GM18505 (cell line): ENCODE data around the gene OR52L1.
"Not testable (repeated sequence)": the region's sequence is repeated elsewhere in the genome, so short reads cannot be mapped to it uniquely, and the experiment has no call there.

Source experiments
- ATAC-seq: cut with Tn5 transposase; IDR thresholded peaks from one replicate; pipeline ENCODE4 v1.9.1; 2021; ENCODE audit not compliant: unreplicated experiment
- POLR2A ChIP-seq: IDR thresholded peaks from 4 replicates; pipeline ENCODE4 v1.6.1; 2011; ENCODE audit warnings: borderline replicate concordance; ENCODE audit not compliant: insufficient read depth, insufficient read length; ENCODE audit errors: extremely low read depth

OR52L1 gene

GRCh38 chr11:5973530-5973929 lies 13.3 kb downstream of the OR52L1 start:
- no peak for ATAC-seq
- TF ChIP-seq POLR2A: no peak

- TF ChIP-seq POLR2A: no peak
- ATAC-seq: no peak
Observed at GRCh38 chr11:5968394-5968793, 18.4 kb downstream of the OR52L1 start, which contains the start of gene OR56A5. OR56A5 (minus strand) TSS chr11:5968494; CDS start chr11:5968494, 0 bp downstream.

DNA sequence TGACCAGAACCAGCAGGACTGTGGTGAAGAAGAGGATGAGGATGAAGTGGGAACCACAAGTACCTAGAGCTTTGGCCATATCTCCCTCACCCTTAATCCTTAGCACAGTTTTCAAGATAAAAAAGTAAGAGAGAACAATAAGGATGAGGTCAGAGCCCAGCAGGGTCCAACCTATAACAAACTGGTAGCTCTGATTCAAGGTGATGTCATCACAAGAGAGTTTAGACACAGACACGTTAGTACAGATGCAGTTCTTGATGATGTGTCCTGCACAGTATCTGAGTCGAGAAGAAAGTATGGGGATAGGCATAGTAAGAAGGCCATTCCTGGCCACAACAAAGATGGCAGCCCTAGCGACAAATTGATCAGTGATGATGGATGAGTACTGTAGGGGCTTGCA lies 19.1 kb downstream of the OR52L1 start:
- no peak for ATAC-seq
- TF ChIP-seq POLR2A: no peak

DNA sequence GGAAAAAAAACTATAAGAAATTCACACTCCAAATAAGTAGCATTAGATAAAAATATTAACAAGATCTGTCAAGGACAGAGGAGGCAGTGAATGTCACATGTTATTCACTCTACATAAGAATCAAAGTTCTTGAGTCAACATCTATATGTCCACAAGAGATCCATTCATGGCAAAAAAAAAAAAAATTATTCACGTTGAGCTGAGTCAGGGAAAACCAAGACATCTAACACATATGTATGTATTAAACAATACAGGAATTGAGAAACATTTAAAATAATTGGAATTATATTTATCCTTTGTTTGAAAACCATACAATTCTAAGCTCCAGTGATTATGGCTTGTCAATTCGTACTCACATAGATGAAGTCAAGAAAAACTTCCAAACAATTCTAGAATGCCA lies 19.8 kb downstream of the OR52L1 start:
- no peak for ATAC-seq

GRCh38 chr11:5960704-5961320 lies 26.0 kb downstream of the OR52L1 start:
- ATAC-seq: not testable (repeated sequence)

More for the DNA sequence above, 19.8 kb downstream of the OR52L1 start:
- no peak for TF ChIP-seq POLR2A

DNA sequence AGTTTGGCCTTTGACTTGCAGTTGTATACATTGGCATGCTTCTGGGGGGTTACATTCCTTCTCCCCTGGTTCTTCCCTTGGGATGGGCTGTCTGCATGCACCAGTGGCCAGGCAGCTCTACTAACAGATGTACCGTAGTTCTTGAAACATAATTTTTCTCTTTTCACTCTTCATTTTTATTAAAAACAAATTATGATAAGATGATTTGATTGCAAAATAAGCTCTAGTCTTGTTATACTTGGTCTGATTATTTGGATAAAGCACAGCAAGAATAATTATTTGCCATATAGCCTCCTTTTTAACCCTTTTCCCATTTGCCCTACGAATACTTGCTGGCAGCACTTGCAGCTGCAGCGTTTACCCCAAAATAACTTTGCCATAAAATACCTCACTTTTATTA lies 31.2 kb downstream of the OR52L1 start:
- ATAC-seq: no peak
- no peak for TF ChIP-seq POLR2A

GRCh38 chr11:5941951-5942350 lies 44.8 kb downstream of the OR52L1 start, which contains the start of gene OR56A3:
OR56A3 (plus strand) TSS chr11:5942251; CDS start chr11:5947347, 5,096 bp downstream.
- ATAC-seq: no peak
- no peak for TF ChIP-seq POLR2A

DNA sequence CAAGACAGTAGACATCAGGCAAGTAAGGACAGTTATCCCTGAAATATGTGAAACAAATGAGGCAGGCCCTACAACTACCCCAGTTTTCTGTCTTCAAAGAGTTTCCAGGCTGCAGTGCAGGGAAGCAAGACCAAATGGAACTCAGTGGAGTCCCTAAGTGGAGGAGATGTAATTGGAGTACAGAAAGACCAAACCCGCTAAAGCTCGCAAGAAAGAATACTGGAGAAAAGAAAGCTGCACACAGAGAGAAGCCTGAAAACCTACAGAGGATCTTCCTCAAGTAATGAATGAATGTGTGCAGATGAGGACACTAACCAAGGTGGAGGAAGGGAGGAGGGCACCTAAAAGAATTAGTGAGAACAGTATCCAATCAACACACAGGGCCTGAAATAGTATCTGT lies 46.0 kb downstream of the OR52L1 start:
- TF ChIP-seq POLR2A: no peak
- ATAC-seq: no peak

- no peak for ATAC-seq
- no peak for TF ChIP-seq POLR2A
Observed at GRCh38 chr11:5938603-5938965, 48.2 kb downstream of the OR52L1 start.

DNA sequence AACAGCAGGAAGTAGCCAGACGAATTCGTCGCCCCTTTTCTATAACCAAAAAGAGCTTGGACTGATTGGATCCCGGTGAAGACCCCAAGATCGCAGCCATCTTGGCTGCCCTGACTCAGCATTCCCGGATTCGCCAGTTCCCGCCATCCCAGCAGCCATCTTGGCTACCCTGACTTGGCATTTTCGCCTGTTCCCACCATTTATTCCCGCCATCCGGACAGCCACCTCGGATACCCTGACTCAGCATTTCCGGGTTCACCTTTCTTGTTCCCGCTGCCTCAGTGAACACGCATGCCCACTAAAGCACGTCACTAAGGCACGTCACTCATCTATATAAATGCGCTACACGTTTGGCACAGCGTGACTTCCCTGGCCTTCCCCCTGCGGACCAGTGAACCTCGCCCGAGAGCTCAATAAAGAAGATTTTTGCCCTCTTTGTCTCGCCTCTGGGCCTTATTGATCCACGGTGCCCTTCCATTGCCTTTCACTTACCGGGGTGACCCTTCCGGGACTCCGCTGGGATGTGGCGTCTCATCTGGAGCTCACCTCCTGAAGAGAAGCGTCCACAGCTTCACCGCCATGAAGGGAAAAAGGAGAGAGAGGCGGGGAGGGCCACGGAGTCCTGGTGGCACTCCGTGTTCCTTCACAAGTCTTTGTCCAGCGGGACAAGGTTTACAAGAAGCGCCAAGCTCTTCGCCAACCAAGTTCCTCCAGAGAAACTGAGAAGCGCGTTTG lies 48.8 kb downstream of the OR52L1 start:
- no peak for TF ChIP-seq POLR2A
- no peak for ATAC-seq
